HT1080 (cell line): Measurements from ENCODE around the gene RNF157. TPM values are rescaled to one million over a fixed set of nuclear protein-coding genes. Genes with fewer than 3 reads are reported as not detected.

Source experiments
- DNase-seq: peaks from one replicate; pipeline ENCODE4 v3.0.0-alpha.2; 2015; ENCODE audit warnings: low read depth
- total RNA-seq: library from RNA; depleted of rRNA; stranded (reverse); fragments of >200 nt; shearing (Covaris generic); gene quantifications from 2 replicates; pipeline ENCODE4 v1.2.3, GENCODE V29; 2014

RNF157 gene
- total RNA-seq, 1 experiment from 2014 or later = 0.10 TPM

- no peak for DNase-seq
These were observed 78.5 kb downstream of the RNF157 start for GRCh38 chr17:76161619-76162266.

- no peak for DNase-seq
These were observed 79.3 kb downstream of the RNF157 start for GRCh38 chr17:76160896-76161528.

DNA sequence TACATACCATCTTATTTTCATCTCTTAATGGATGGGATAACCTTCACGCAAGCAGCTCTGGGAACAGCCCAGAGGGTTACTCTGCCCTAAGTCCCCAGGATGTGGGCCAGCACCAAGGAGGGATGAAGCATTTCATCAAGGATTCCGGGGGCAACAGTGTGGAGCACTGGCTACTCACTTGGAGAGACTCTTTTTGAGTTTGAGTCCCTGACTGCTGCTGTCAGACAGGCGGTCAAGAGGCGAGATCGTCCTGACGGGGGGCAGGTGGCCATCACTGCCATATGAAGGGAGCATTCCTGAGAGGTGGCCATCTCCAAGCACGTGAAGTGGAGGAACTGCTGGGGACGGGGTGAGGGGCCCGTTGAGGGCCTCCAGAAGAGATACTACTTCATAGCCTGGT lies 81.1 kb downstream of the RNF157 start:
- no peak for DNase-seq

GRCh38 chr17:76157759-76158158 lies 82.5 kb downstream of the RNF157 start:
- DNase-seq = no peak

GRCh38 chr17:76156662-76156991 lies 83.7 kb downstream of the RNF157 start:
- DNase-seq = no peak

- no peak for DNase-seq
These were observed 84.2 kb downstream of the RNF157 start for GRCh38 chr17:76155988-76156661.

DNA sequence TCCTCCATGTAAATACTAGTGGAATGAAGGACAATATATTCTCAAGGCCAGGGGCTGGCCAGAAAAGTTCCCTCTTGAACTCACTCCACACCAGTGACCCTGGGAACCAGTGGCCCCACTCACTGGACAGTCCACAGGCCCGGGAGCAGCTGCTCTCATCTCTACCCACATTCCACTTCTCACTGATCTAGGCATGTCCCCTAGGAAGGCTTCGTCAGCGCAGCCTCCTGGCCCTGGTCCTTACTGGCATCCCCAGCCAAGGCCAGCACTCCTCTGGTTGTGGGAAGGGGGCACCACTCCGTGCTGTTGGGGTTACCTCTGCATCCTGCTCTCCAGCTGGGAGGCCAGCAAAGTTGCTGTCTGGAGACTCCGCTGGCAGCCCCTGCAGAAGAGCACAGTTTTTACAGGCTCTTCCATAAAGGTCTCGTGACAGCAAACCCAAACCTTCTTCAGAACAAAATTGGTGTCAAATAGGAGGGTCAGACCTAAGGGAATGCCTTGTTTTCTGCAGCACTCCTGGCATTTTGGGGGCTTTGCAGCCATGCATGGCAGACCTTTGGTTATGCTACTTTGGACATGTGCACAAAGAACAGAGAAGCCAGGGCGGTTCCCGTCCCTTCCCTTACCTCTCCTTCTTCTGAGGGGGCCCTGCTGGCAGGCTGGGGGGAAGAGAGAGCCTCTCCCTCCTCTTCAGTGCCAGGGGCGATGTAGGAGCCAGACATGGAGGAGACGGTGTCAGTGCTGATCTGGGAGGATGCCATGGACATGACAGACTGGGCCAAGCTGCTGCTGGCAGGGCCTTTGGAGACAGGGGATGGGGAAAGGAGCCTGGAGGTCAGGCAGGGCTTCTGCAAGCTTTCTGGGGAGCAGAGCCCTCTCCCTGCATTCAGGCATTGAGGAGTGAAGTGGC lies 85.1 kb downstream of the RNF157 start:
- DNase-seq = no peak

DNA sequence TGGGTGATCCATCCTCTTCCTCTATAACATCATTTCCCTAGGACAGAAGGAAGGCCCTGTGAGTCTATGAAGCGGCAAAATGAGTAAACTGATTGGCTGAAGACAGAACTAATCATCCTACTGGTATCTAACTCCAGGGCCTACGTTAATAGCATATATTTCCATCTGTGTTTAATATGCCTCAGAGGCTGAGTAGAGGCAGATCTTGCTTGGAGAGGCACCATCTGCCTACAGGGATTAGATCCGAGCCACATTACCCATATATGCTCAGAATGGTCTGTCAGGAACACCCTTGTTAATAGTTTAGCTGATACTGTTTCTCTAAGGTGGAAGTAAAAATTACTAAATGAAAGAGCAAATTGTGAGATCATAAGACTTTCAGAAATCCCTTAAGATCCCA lies 86.0 kb downstream of the RNF157 start:
- no peak for DNase-seq

- DNase-seq = no peak
These were observed 86.7 kb downstream of the RNF157 start for GRCh38 chr17:76153640-76154039.

DNA sequence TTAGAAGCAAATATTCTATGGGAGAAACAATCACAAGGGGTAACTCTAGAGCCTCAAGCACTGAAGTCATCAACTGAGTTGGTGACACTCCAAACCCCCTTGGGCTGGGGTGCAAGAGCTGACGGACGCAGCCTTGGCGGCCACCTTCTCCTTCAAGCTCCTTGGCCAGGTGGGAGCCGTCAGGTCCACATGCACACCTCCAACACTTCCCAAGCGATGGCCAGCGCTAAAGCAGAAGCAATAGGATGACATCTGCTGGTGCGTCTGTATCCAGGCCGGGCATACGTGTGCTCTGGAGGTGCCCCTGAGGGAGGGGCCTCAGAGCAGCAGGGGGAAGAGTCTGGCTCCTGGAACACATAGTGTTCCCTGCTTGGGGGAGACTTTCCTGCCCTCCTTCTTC lies 87.1 kb downstream of the RNF157 start:
- DNase-seq = no peak

GRCh38 chr17:76152591-76152990 lies 87.7 kb downstream of the RNF157 start:
- no peak for DNase-seq

GRCh38 chr17:76151896-76152454 lies 88.3 kb downstream of the RNF157 start:
- DNase-seq = no peak

DNA sequence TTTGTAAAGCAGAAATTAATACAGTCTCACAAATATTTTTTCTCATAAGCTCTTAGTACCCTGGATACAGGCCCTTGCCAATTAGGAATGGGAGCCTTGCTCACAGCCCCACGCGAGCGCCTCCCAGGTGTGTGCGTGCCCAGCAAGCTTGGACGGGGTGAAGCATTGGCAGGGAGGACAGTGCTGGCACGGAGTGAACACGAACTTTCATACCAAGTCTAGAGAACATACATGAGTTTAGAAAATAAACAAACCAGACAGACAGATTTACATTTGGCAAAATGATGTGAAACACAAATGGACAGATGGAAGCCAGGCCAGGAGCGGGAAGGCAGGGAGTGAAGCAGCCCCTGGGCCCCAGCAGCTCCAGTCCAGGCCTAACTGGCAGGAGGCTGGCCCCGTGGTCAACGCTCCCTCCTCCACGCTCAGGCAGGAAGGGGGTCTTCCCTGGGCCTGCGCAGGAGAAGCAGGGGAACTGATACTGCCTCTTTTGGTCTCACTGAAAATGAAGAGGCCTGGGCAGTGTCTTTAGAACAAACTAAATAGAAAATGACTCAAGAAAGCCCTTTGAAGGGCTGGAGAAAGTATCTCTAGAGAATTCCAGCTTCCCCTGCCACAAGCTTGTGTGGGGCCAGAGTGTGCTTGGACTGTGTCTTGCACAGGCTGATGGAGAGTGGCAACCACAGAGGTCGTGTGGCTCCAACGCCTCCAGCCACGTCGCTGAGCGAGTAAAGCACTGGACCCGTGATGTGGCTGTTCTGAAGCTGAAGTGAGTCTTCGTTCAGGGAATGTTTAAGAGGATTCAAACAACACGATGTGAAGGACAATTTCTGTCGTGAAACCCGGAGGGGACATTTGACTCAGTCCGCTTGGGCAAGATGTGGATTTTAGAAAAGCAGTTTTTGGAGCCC lies 89.3 kb downstream of the RNF157 start:
- no peak for DNase-seq

GRCh38 chr17:76149214-76149613 lies 91.1 kb downstream of the RNF157 start:
- DNase-seq = no peak

GRCh38 chr17:76148015-76148326 lies 92.3 kb downstream of the RNF157 start:
- DNase-seq = no peak

GRCh38 chr17:76147211-76148014 lies 92.9 kb downstream of the RNF157 start:
- DNase-seq = peak; percentile 39

DNA sequence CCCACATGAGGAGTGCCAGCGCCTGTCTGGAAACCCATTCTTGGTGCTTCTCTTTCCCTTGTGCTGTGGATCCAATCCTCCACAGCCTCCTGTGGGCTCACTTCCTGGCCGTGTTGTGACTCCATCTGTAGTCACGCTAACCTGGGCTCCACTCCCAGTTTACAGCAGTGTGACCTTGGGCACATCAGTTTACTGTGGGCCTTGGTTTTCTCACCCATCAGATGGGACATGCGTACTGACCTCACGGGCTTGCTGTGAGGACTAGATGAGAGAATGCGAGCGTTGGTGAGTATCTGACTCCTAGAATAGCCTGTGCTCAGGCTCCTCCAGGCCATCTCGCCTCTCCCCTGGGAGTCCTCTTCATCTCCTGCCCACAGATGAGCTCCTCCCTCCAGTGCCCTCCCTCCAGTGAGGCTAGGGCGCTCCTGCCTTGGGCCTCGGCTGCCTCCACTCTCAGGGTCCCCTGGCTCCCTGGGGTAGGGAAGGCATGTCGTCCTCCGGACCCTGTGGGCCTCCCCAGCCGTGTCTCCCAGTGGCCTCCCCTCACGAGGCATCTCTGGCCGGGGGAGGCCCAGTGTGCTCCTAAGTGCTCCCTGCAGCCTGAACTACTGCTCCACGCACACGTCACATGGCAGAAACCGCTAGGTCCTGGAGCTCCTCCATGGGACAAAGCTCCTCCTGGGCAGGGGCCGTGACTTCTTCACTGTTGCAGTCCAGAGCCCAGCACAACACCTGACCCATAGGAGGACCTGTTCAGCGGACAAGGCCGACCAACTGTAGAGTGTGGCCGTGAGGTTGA lies 94.0 kb downstream of the RNF157 start:
- no peak for DNase-seq

- DNase-seq = no peak
These were observed 94.9 kb downstream of the RNF157 start for GRCh38 chr17:76145231-76146052.
